DOHH2 (cell line): Measurements from ENCODE around the gene TTYH1.

Source experiments
- H3F3A ChIP-seq: fragments of 200-600 bp; sonication (generic), shearing (Covaris generic); 2 replicates; pipeline ENCODE4 v1.6.0; 2016; ENCODE audit warnings: antibody characterized with exemption, mild to moderate bottlenecking; ENCODE audit not compliant: control insufficient read depth, insufficient read depth
- H3K27ac ChIP-seq: fragments of 200-600 bp; sonication (generic); 2 replicates; pipeline ENCODE4 v1.5.1; 2014; ENCODE audit warnings: low read depth, mild to moderate bottlenecking, low read length, moderate library complexity
- H3K27me3 ChIP-seq: fragments of 200-600 bp; sonication (generic); 2 replicates; pipeline ENCODE4 v1.6.1; 2014; ENCODE audit warnings: mild to moderate bottlenecking, low read length, mixed read lengths; ENCODE audit not compliant: control insufficient read depth
- H3K36me3 ChIP-seq: fragments of 200-600 bp; sonication (generic); 2 replicates; pipeline ENCODE4 v1.6.1; 2014; ENCODE audit warnings: mild to moderate bottlenecking, low read length, moderate library complexity, mixed read lengths; ENCODE audit not compliant: control insufficient read depth
- H3K4me1 ChIP-seq: fragments of 200-600 bp; sonication (generic); 2 replicates; pipeline ENCODE4 v1.6.1; 2014; ENCODE audit warnings: mild to moderate bottlenecking, low read length, mixed read lengths; ENCODE audit not compliant: control insufficient read depth
- H3K4me2 ChIP-seq: fragments of 200-600 bp; sonication (generic); 2 replicates; pipeline ENCODE4 v1.6.0; 2014; ENCODE audit warnings: mild to moderate bottlenecking, low read length, moderate library complexity
- H3K4me3 ChIP-seq: fragments of 200-600 bp; sonication (generic); 2 replicates; pipeline ENCODE4 v1.5.1; 2014; ENCODE audit warnings: mild to moderate bottlenecking, low read length, mixed read lengths
- H3K79me2 ChIP-seq: fragments of 200-600 bp; sonication (generic); 2 replicates; pipeline ENCODE4 v1.6.1; 2014; ENCODE audit warnings: mild to moderate bottlenecking, low read length, mixed read lengths; ENCODE audit not compliant: control insufficient read depth
- H3K9me2 ChIP-seq: fragments of 200-600 bp; sonication (generic); replicated peaks from 2 replicates; pipeline ENCODE4 v1.6.1; 2014; ENCODE audit warnings: mild to moderate bottlenecking, low read length, mixed read lengths; ENCODE audit not compliant: control insufficient read depth
- H3K9me3 ChIP-seq: fragments of 200-600 bp; sonication (generic); 2 replicates; pipeline ENCODE4 v1.6.1; 2014; ENCODE audit warnings: antibody characterized with exemption, low read length, mixed read lengths; ENCODE audit not compliant: control insufficient read depth, insufficient read depth
- H4K20me1 ChIP-seq: fragments of 200-600 bp; sonication (generic); 2 replicates; pipeline ENCODE4 v1.6.0; 2014; ENCODE audit warnings: low read depth, mild to moderate bottlenecking, antibody characterized with exemption, low read length, moderate library complexity; ENCODE audit not compliant: control insufficient read depth, insufficient read depth
- EZH2phosphoT487 ChIP-seq: fragments of 200-600 bp; sonication (generic); IDR thresholded peaks from 2 replicates; pipeline ENCODE4 v1.6.1; 2017; ENCODE audit warnings: borderline replicate concordance, mild to moderate bottlenecking, antibody characterized with exemption, low read length, moderate library complexity, mixed read lengths
- TF ChIP-seq, protein P1 (sequence below): fragments of 200-600 bp; sonication (generic); IDR thresholded peaks from one replicate; pipeline ENCODE4 v1.5.1; 2014; ENCODE audit warnings: antibody characterized with exemption, mild to moderate bottlenecking, low read depth, low read length; ENCODE audit not compliant: poor library complexity, severe bottlenecking

The TTYH1 gene

DNA sequence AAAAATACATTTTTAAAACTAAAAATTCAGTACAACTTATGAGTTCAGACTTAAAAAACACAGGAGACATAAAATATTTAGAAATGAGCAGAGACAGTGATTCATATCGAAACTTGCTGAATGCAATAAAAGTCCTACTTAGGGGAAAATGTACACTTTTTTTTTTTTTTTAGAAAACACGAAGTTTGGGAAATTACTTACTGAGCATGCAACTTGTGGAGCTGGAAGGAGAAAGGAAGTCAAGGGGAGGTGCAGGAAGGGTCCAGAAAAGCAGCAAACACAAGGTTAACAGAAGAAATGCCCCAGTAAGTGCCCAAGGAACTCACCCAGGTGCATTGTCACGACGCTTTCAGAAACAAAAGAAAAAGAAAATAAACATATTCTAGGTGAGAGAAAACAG is 31.9 kb upstream of the TTYH1 start:
- Histone ChIP-seq H3K4me1 (peaks cover 24% of the 10 kb centered on the region), H3K9me3 (no peaks in the 10 kb centered on the region), H3K79me2 (no peaks in the 10 kb centered on the region), H3K27me3 (peaks cover 57% of the 10 kb centered on the region), H3K4me3 (no peak overlapping the region), H3F3A (peaks cover 19% of the 10 kb centered on the region), H3K36me3 (no peaks in the 10 kb centered on the region), H3K4me2 (no peak overlapping the region), H3K9me2 (no peaks in the 10 kb centered on the region), H3K27ac (no peak overlapping the region), H4K20me1 (peaks cover 8% of the 10 kb centered on the region)
- TF ChIP-seq EZH2phosphoT487 = no peak
- TF ChIP-seq, protein P1, sequence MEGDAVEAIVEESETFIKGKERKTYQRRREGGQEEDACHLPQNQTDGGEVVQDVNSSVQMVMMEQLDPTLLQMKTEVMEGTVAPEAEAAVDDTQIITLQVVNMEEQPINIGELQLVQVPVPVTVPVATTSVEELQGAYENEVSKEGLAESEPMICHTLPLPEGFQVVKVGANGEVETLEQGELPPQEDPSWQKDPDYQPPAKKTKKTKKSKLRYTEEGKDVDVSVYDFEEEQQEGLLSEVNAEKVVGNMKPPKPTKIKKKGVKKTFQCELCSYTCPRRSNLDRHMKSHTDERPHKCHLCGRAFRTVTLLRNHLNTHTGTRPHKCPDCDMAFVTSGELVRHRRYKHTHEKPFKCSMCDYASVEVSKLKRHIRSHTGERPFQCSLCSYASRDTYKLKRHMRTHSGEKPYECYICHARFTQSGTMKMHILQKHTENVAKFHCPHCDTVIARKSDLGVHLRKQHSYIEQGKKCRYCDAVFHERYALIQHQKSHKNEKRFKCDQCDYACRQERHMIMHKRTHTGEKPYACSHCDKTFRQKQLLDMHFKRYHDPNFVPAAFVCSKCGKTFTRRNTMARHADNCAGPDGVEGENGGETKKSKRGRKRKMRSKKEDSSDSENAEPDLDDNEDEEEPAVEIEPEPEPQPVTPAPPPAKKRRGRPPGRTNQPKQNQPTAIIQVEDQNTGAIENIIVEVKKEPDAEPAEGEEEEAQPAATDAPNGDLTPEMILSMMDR = no peak

DNA sequence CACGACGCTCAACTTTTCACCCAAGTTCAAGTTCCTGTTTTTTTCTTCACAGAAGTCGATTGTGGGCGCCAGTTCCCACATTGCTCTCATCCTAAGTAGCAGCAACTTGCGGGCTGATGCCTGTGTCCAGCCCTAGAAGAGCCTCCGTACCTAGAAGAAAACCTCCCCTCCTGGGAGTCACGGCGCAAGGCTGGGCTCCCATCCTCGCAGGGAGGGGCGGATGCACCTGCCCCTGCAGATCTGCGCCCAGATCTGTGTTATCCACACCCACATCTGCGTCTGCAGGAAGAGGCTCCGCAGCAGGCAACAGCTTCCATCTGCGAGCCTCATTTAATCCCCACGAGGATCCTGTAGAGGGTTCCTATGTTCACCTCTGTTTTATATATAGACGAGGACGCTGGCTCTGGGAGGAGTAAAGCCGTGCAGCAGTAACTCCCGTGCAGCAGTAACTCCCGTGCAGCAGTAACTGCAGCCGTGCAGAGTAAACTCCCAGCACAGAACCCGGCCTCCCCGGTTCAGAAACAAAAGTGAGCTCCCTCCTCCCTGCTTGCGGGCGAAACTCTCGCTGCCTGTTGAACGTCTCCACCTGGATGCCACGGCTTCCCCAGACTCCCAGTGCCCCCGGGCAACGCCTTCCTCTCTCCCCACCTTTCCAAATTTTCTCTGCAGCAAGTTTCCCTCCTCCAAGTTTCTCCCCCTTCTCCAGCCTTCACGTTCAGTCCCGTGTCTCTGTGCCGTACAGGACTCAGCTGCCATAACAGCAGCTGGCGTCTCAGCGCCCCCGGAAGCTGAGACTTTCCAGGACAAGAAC is 27.1 kb upstream of the TTYH1 start:
- H3K4me1 ChIP-seq = peaks cover 41% of the 10 kb centered on the region
- H3K4me2 ChIP-seq = peak overlapping the region; percentile 91
- H3F3A ChIP-seq = peaks cover 21% of the 10 kb centered on the region
- no peaks in the 10 kb centered on the region for H3K79me2 ChIP-seq
- peak overlapping the region; percentile 36 for H3K27ac ChIP-seq
- H3K9me3 ChIP-seq = no peaks in the 10 kb centered on the region
- H3K9me2 ChIP-seq = no peaks in the 10 kb centered on the region
- no peak for TF ChIP-seq EZH2phosphoT487
- TF ChIP-seq, protein P1 = no peak
- H3K36me3 ChIP-seq = no peaks in the 10 kb centered on the region
- peaks cover 10% of the 10 kb centered on the region for H4K20me1 ChIP-seq
- peak overlapping the region; percentile 63 for H3K4me3 ChIP-seq
- H3K27me3 ChIP-seq = peaks cover 63% of the 10 kb centered on the region

DNA sequence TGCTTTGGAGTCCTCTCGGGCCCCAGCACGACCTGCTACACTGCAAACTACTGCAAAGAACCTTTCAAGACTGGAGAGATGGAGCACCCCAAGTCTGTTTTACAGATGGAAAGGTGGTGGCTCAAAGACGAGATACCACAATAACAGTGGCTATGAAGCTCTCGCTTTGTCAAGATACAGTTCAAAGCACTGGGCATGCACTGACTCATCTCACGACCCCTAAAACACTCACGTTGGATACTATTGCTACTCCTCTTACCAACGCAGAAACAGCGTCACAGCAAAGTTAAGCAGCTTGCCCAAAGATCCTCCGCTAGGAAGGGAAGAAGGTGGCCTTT is 26.5 kb upstream of the TTYH1 start:
- H3K4me1 ChIP-seq = peaks cover 41% of the 10 kb centered on the region
- H4K20me1 ChIP-seq = peaks cover 10% of the 10 kb centered on the region
- TF ChIP-seq, protein P1 = no peak
- TF ChIP-seq EZH2phosphoT487 = no peak
- H3K79me2 ChIP-seq = no peaks in the 10 kb centered on the region
- peak overlapping the region; percentile 63 for H3K4me3 ChIP-seq
- peak overlapping the region; percentile 36; the same call in 1 of the 2 replicates for H3K27ac ChIP-seq
- peaks cover 19% of the 10 kb centered on the region for H3F3A ChIP-seq
- H3K4me2 ChIP-seq = peak overlapping the region; percentile 91
- H3K36me3 ChIP-seq = no peaks in the 10 kb centered on the region
- H3K27me3 ChIP-seq = peaks cover 67% of the 10 kb centered on the region
- no peaks in the 10 kb centered on the region for H3K9me2 ChIP-seq
- no peaks in the 10 kb centered on the region for H3K9me3 ChIP-seq
